Astrocyte (in vitro differentiated cells and primary cell): Measurements from ENCODE around the gene PSMB11. TPM values are rescaled to one million over a fixed set of nuclear protein-coding genes. Genes with fewer than 3 reads are reported as not detected.
A peak's percentile ranks its signal among the peaks of the same experiment; 100 is the strongest.

ENCODE experiments used
- DNase-seq: peaks from one replicate; pipeline ENCODE4 v3.0.0-alpha.2; 2010; ENCODE audit warnings: low read depth
- FAIRE-seq: peaks from 2 replicates; lab custom pipeline; 2011; peaks lifted over from hg19 to GRCh38; lab: Jason Lieb, UNC
- H2AFZ ChIP-seq: 2 replicates; pipeline ENCODE4 v1.6.0; 2012; ENCODE audit warnings: low read depth, low read length, inconsistent platforms
- H3K27ac ChIP-seq: 2 replicates; pipeline ENCODE4 v1.5.1; 2011; ENCODE audit warnings: low read depth, low read length, inconsistent platforms
- H3K27me3 ChIP-seq: 2 replicates; pipeline ENCODE4 v1.6.0; 2011; ENCODE audit warnings: low read length, inconsistent platforms; ENCODE audit not compliant: insufficient read depth
- H3K36me3 ChIP-seq: 2 replicates; pipeline ENCODE4 v1.5.1; 2011; ENCODE audit warnings: low read length, inconsistent platforms; ENCODE audit not compliant: insufficient read depth
- H3K4me1 ChIP-seq: 2 replicates; pipeline ENCODE4 v1.5.1; 2011; ENCODE audit warnings: low read length, inconsistent platforms; ENCODE audit not compliant: insufficient read depth
- H3K4me2 ChIP-seq: 2 replicates; pipeline ENCODE4 v1.6.0; 2012; ENCODE audit warnings: low read length, inconsistent platforms
- H3K4me3 ChIP-seq: 2 replicates; pipeline ENCODE4 v1.5.1; 2011; ENCODE audit warnings: low read depth, mild to moderate bottlenecking, low read length, inconsistent platforms; ENCODE audit not compliant: insufficient read depth
- H3K79me2 ChIP-seq: 2 replicates; pipeline ENCODE4 v1.6.0; 2012; ENCODE audit warnings: mild to moderate bottlenecking, low read length, inconsistent platforms; ENCODE audit not compliant: insufficient read depth
- H3K9ac ChIP-seq: 2 replicates; pipeline ENCODE4 v1.6.0; 2012; ENCODE audit warnings: mild to moderate bottlenecking, low read length, inconsistent platforms
- H3K9me3 ChIP-seq: 2 replicates; pipeline ENCODE4 v1.5.1; 2012; ENCODE audit warnings: low read depth, mild to moderate bottlenecking, low read length, inconsistent platforms; ENCODE audit not compliant: insufficient read depth
- H4K20me1 ChIP-seq: 2 replicates; pipeline ENCODE4 v1.6.0; 2012; ENCODE audit warnings: low read length, inconsistent platforms; ENCODE audit not compliant: insufficient read depth
- H3K27ac Mint-ChIP-seq: one replicate; pipeline ENCODE4 v1.8.0; 2021; ENCODE audit warnings: mild to moderate bottlenecking, mixed read lengths; ENCODE audit not compliant: unreplicated experiment
- H3K27me3 Mint-ChIP-seq: one replicate; pipeline ENCODE4 v1.8.0; 2021; ENCODE audit warnings: low read depth, mixed read lengths; ENCODE audit not compliant: unreplicated experiment
- H3K36me3 Mint-ChIP-seq: one replicate; pipeline ENCODE4 v1.8.0; 2021; ENCODE audit warnings: low read depth, mixed read lengths; ENCODE audit not compliant: unreplicated experiment
- H3K4me1 Mint-ChIP-seq: one replicate; pipeline ENCODE4 v1.8.0; 2021; ENCODE audit warnings: low read depth, mixed read lengths; ENCODE audit not compliant: unreplicated experiment
- H3K4me3 Mint-ChIP-seq: one replicate; pipeline ENCODE4 v1.8.0; 2021; ENCODE audit warnings: mild to moderate bottlenecking, moderate library complexity, mixed read lengths; ENCODE audit not compliant: unreplicated experiment
- H3K9me3 Mint-ChIP-seq: one replicate; pipeline ENCODE4 v1.8.0; 2021; ENCODE audit warnings: mild to moderate bottlenecking, mixed read lengths; ENCODE audit not compliant: unreplicated experiment
- CTCF ChIP-seq: IDR thresholded peaks from 2 replicates; pipeline ENCODE4 v1.5.1; 2011; ENCODE audit warnings: low read depth, mild to moderate bottlenecking, inconsistent platforms, low read length, moderate library complexity; ENCODE audit not compliant: insufficient read depth
- EZH2 ChIP-seq: IDR thresholded peaks from 2 replicates; pipeline ENCODE4 v1.6.1; 2012; ENCODE audit warnings: mild to moderate bottlenecking, low read length, inconsistent platforms; ENCODE audit not compliant: insufficient read depth
- total RNA-seq: library from RNA; stranded (reverse); gene quantifications from 2 replicates; pipeline ENCODE4 v1.2.1, GENCODE V29; 2021

PSMB11 gene
- total RNA-seq, 1 donor from 2014 or later, result not detected

GRCh38 chr14:23006544-23007419, 35.2 kb upstream of the PSMB11 start:
- TF ChIP-seq EZH2, result no peak
- no peak for TF ChIP-seq CTCF
- Histone ChIP-seq H3K4me3 (peak overlapping the region; percentile 79), H3K27ac (peak overlapping the region; percentile 94), H2AFZ (peak overlapping the region; percentile 98), H3K4me2 (peak overlapping the region; percentile 94), H3K36me3 (no peaks in the 10 kb centered on the region), H3K9me3 (no peaks in the 10 kb centered on the region), H3K79me2 (no peaks in the 10 kb centered on the region), H4K20me1 (no peaks in the 10 kb centered on the region), H3K9ac (peak overlapping the region; percentile 94), H3K27me3 (no peaks in the 10 kb centered on the region), H3K4me1 (peaks cover 22% of the 10 kb centered on the region)
- peaks cover 8% of the 10 kb centered on the region for H3K4me1 Mint-ChIP-seq
- no peaks in the 10 kb centered on the region for H3K36me3 Mint-ChIP-seq
- DNase-seq (peak; percentile 92), FAIRE-seq (no peak)
- no peaks in the 10 kb centered on the region for H3K9me3 Mint-ChIP-seq
- no peaks in the 10 kb centered on the region for H3K27me3 Mint-ChIP-seq
- H3K27ac Mint-ChIP-seq, result peak overlapping the region; percentile 99
- H3K4me3 Mint-ChIP-seq, result peak overlapping the region; percentile 92

GRCh38 chr14:23008831-23009230, 33.2 kb upstream of the PSMB11 start:
- Histone ChIP-seq H4K20me1 (no peaks in the 10 kb centered on the region), H2AFZ (no peak overlapping the region), H3K27me3 (no peaks in the 10 kb centered on the region), H3K4me2 (no peak overlapping the region), H3K27ac (no peak overlapping the region), H3K4me3 (no peak overlapping the region), H3K9me3 (no peaks in the 10 kb centered on the region), H3K4me1 (peaks cover 22% of the 10 kb centered on the region), H3K9ac (no peak overlapping the region), H3K36me3 (no peaks in the 10 kb centered on the region), H3K79me2 (no peaks in the 10 kb centered on the region)
- H3K27me3 Mint-ChIP-seq, result no peaks in the 10 kb centered on the region
- no peak overlapping the region for H3K27ac Mint-ChIP-seq
- H3K36me3 Mint-ChIP-seq, result no peaks in the 10 kb centered on the region
- H3K4me1 Mint-ChIP-seq, result peaks cover 8% of the 10 kb centered on the region
- DNase-seq (no peak), FAIRE-seq (no peak)
- H3K4me3 Mint-ChIP-seq, result peak overlapping the region; percentile 40
- TF ChIP-seq CTCF, result no peak
- TF ChIP-seq EZH2, result no peak
- no peaks in the 10 kb centered on the region for H3K9me3 Mint-ChIP-seq

- no peaks in the 10 kb centered on the region for H3K79me2 ChIP-seq
- H3K9ac ChIP-seq, result peak overlapping the region; percentile 83
- H3K27ac ChIP-seq, result peak overlapping the region; percentile 34
- H3K27me3 ChIP-seq, result no peaks in the 10 kb centered on the region
- H4K20me1 ChIP-seq, result no peaks in the 10 kb centered on the region
- FAIRE-seq (no peak), DNase-seq (no peak)
- peak overlapping the region; percentile 97 for H2AFZ ChIP-seq
- TF ChIP-seq CTCF (no peak), EZH2 (no peak)
- peak overlapping the region; percentile 91 for H3K4me2 ChIP-seq
- H3K4me3 Mint-ChIP-seq, result peak overlapping the region; percentile 86
- H3K27ac Mint-ChIP-seq, result no peak overlapping the region
- no peaks in the 10 kb centered on the region for H3K27me3 Mint-ChIP-seq
- peaks cover 8% of the 10 kb centered on the region for H3K4me1 Mint-ChIP-seq
- peaks cover 22% of the 10 kb centered on the region for H3K4me1 ChIP-seq
- no peaks in the 10 kb centered on the region for H3K36me3 Mint-ChIP-seq
- peak overlapping the region; percentile 67 for H3K4me3 ChIP-seq
- H3K9me3 Mint-ChIP-seq, result no peaks in the 10 kb centered on the region
- H3K36me3 ChIP-seq, result no peaks in the 10 kb centered on the region
- no peaks in the 10 kb centered on the region for H3K9me3 ChIP-seq
These were observed 32.5 kb upstream of the PSMB11 start for GRCh38 chr14:23009483-23009938.
